ENCODE measurements around the gene AKAP13.
"Not testable (repeated sequence)": the region's sequence is repeated elsewhere in the genome, so short reads cannot be mapped to it uniquely, and the experiment has no call there.

Gene AKAP13

GRCh38 chr15:85584872-85585271, 204.5 kb downstream of the AKAP13 start:
- Mint-ChIP-seq H3K9me3 (no peaks in the 10 kb centered on the region), H3K36me3 (peaks cover 58% of the 10 kb centered on the region), H3K27ac (peak overlapping the region; percentile 98), H3K4me1 (peaks cover 65% of the 10 kb centered on the region), H3K4me3 (peak overlapping the region; percentile 57), H3K27me3 (no peaks in the 10 kb centered on the region)
- no peak for ATAC-seq

- peaks cover 52% of the 10 kb centered on the region for H3K4me1 Mint-ChIP-seq
- ATAC-seq, H3K9me3 Mint-ChIP-seq, H3K27me3 Mint-ChIP-seq: not testable (repeated sequence)
- H3K4me3 Mint-ChIP-seq: peak overlapping the region; percentile 73
- peaks cover 46% of the 10 kb centered on the region for H3K36me3 Mint-ChIP-seq
- H3K27ac Mint-ChIP-seq: peak overlapping the region; percentile 98
Measured at GRCh38 chr15:85586196-85586595, 205.8 kb downstream of the AKAP13 start.

GRCh38 chr15:85587707-85588411, 207.5 kb downstream of the AKAP13 start:
- Mint-ChIP-seq H3K27me3 (no peaks in the 10 kb centered on the region), H3K4me1 (peaks cover 39% of the 10 kb centered on the region), H3K36me3 (peaks cover 31% of the 10 kb centered on the region), H3K4me3 (no peak overlapping the region), H3K9me3 (no peaks in the 10 kb centered on the region), H3K27ac (no peak overlapping the region)
- ATAC-seq: no peak

GRCh38 chr15:85588677-85589076, 208.3 kb downstream of the AKAP13 start:
- H3K4me3 Mint-ChIP-seq: no peak overlapping the region
- peaks cover 23% of the 10 kb centered on the region for H3K36me3 Mint-ChIP-seq
- H3K9me3 Mint-ChIP-seq: no peaks in the 10 kb centered on the region
- ATAC-seq: no peak
- H3K27me3 Mint-ChIP-seq: no peaks in the 10 kb centered on the region
- H3K27ac Mint-ChIP-seq: no peak overlapping the region
- peaks cover 31% of the 10 kb centered on the region for H3K4me1 Mint-ChIP-seq

- ATAC-seq: no peak
- Mint-ChIP-seq H3K4me1 (peaks cover 19% of the 10 kb centered on the region), H3K27ac (no peak overlapping the region), H3K9me3 (no peaks in the 10 kb centered on the region), H3K36me3 (peaks cover 23% of the 10 kb centered on the region), H3K27me3 (no peaks in the 10 kb centered on the region), H3K4me3 (no peak overlapping the region)
Measured at GRCh38 chr15:85589851-85590250, 209.4 kb downstream of the AKAP13 start.

- Mint-ChIP-seq H3K36me3 (peaks cover 29% of the 10 kb centered on the region), H3K27ac (no peak overlapping the region), H3K4me1 (peaks cover 17% of the 10 kb centered on the region), H3K27me3 (no peaks in the 10 kb centered on the region), H3K9me3 (no peaks in the 10 kb centered on the region), H3K4me3 (no peak overlapping the region)
- no peak for ATAC-seq
Measured at GRCh38 chr15:85591622-85592021, 211.2 kb downstream of the AKAP13 start.

DNA sequence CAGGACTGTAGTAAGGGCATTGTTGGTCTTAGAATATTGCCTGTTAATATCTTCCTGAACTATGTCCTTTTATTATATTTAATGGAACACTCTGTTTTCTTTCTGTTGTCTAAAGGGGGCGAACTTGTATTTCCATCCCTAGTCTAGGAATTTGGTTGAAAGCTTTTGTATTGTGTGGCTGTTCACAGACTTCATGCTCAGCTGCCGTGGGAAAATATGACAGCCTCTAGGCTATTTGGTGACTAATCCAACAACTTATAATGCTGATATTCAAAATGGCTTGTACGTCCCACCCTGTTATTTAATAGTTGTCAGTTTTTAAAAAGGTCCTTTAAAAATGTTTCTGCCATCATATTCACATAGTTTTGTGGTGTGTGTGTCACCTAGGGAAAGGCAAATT, 211.7 kb downstream of the AKAP13 start:
- Mint-ChIP-seq H3K27ac (no peak overlapping the region), H3K4me1 (peaks cover 21% of the 10 kb centered on the region), H3K9me3 (no peaks in the 10 kb centered on the region), H3K36me3 (peaks cover 30% of the 10 kb centered on the region), H3K4me3 (no peak overlapping the region), H3K27me3 (no peaks in the 10 kb centered on the region)
- ATAC-seq: no peak

DNA sequence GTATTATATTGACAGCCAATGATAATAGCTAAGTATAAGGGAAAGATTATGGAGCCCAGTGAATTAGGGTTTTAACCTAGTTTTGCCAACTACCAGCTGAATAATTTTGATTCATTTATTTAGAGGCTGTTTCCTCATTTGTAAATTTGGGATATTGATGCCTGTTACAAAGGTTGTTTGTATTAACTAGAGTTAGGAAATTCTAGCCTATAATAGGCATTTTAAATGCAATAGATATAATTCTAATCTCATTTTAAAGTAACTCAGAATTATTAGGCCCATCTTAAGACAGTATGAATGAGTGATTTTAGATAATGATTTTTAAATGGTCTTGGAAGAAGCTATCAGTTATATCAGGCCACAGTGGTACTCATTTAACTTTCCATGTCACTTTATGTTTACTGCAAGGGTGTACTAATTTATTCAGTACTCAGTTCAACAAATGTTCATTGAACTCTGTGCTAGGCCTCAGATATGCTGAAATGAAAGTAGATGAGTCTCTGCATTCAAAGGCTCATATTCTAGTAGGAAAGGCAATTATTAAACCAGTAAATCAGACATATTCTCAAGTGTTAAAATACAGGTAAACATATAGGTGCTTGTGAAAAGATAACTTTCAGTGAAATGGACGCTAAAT, 213.5 kb downstream of the AKAP13 start:
- no peak overlapping the region for H3K27ac Mint-ChIP-seq
- peaks cover 27% of the 10 kb centered on the region for H3K36me3 Mint-ChIP-seq
- H3K4me1 Mint-ChIP-seq: peaks cover 27% of the 10 kb centered on the region
- no peak overlapping the region for H3K4me3 Mint-ChIP-seq
- H3K27me3 Mint-ChIP-seq: no peaks in the 10 kb centered on the region
- ATAC-seq: no peak
- H3K9me3 Mint-ChIP-seq: no peaks in the 10 kb centered on the region

GRCh38 chr15:85595804-85596536, 215.6 kb downstream of the AKAP13 start:
- Mint-ChIP-seq H3K27ac (no peak overlapping the region), H3K4me3 (no peak overlapping the region)

GRCh38 chr15:85597155-85597815, 216.9 kb downstream of the AKAP13 start:
- peak overlapping the region; percentile 32 for H3K27ac Mint-ChIP-seq
- peaks cover 23% of the 10 kb centered on the region for H3K4me1 Mint-ChIP-seq
- peaks cover 23% of the 10 kb centered on the region for H3K36me3 Mint-ChIP-seq
- ATAC-seq: no peak
- H3K27me3 Mint-ChIP-seq: no peaks in the 10 kb centered on the region
- H3K4me3 Mint-ChIP-seq: no peak overlapping the region
- H3K9me3 Mint-ChIP-seq: no peaks in the 10 kb centered on the region

More at GRCh38 chr15:85595804-85596536, 215.6 kb downstream of the AKAP13 start:
- H3K36me3 Mint-ChIP-seq: peaks cover 23% of the 10 kb centered on the region
- H3K4me1 Mint-ChIP-seq: peaks cover 27% of the 10 kb centered on the region
- no peak for ATAC-seq
- H3K9me3 Mint-ChIP-seq: no peaks in the 10 kb centered on the region
- H3K27me3 Mint-ChIP-seq: no peaks in the 10 kb centered on the region

DNA sequence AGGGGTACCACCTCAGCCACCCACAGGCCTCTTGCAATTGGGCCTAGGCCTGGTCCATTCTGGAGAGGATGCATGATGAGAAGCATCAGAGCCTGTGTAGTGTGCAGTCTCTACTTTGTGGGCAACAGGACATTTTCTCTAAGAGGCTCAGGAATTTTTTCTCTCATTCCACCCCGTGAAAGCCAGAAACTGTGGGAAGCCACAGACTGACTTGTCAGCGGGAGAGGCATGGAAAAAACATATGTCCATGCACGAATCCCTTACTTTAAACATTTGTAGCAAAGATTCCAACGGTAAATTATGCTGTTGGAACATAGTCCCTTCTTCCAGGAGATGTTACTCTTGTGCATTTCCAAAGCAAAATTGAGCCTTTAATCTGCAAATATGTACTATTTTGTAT, 217.8 kb downstream of the AKAP13 start:
- H3K27me3 Mint-ChIP-seq: no peaks in the 10 kb centered on the region
- no peaks in the 10 kb centered on the region for H3K9me3 Mint-ChIP-seq
- H3K4me3 Mint-ChIP-seq: no peak overlapping the region
- ATAC-seq: no peak
- peaks cover 23% of the 10 kb centered on the region for H3K4me1 Mint-ChIP-seq
- peaks cover 23% of the 10 kb centered on the region for H3K36me3 Mint-ChIP-seq
- no peak overlapping the region for H3K27ac Mint-ChIP-seq

DNA sequence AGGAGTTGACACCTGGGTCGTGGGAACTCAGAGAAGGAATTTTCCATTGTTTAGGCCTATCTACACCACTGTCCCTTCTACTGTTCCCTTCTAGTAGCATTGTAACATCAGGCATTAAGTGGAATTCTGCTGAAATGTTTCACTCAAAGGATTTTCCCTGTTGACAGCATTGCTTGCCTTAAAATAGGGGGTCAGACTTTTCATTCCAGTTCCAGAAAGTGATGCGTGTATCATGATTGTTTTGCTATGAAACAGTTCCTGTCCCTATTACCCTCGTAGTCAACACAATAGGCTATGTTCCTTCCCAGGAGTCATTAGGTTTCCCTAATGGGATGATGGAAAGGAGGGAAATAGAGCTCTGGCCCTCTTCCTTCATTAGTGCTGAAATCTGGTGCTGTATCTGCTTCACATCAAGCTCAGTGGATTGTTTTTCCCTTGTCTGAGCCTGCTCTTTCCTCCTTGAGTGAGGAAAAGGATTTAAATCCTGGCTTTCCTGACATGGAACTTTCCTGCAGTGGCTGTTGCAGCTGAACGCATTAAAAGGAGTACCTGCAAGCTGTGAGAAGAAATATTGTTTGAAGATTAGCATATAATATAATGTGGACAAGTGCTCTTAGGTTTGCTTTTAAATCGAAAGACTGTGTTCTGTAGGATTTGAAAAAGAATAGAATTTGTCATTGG, 218.5 kb downstream of the AKAP13 start:
- Mint-ChIP-seq H3K27me3 (no peaks in the 10 kb centered on the region), H3K27ac (no peak overlapping the region), H3K4me3 (no peak overlapping the region), H3K4me1 (peaks cover 28% of the 10 kb centered on the region), H3K36me3 (peaks cover 29% of the 10 kb centered on the region), H3K9me3 (no peaks in the 10 kb centered on the region)
- no peak for ATAC-seq

DNA sequence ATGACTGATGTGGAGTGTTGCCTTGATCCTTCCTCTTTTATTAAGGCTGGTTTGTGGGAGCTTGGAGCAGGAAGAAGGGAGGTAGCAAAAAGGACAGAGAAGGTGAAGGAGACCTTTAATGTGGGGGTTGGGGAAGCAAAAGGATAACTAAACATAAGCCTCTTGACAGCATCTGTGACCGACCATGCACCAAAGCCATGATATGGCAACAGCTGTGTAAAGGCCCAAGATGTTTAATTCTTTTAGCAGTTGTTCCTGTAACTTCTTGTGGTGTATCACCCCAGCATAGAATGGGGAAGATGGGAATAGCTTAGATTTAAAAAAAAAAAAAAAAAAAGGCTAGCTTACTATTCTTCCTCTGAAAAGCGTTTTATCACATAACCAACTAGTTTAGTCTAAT, 219.6 kb downstream of the AKAP13 start:
- no peak overlapping the region for H3K4me3 Mint-ChIP-seq
- H3K4me1 Mint-ChIP-seq: peaks cover 32% of the 10 kb centered on the region
- H3K27me3 Mint-ChIP-seq: no peaks in the 10 kb centered on the region
- H3K9me3 Mint-ChIP-seq: no peaks in the 10 kb centered on the region
- peaks cover 37% of the 10 kb centered on the region for H3K36me3 Mint-ChIP-seq
- H3K27ac Mint-ChIP-seq: no peak overlapping the region
- ATAC-seq: no peak

GRCh38 chr15:85603160-85603559, 222.8 kb downstream of the AKAP13 start:
- Mint-ChIP-seq H3K9me3 (no peaks in the 10 kb centered on the region), H3K27ac (no peak overlapping the region)
- ATAC-seq: no peak

GRCh38 chr15:85603703-85604102, 223.3 kb downstream of the AKAP13 start:
- H3K4me3 Mint-ChIP-seq: no peak overlapping the region
- H3K27ac Mint-ChIP-seq: peak overlapping the region; percentile 1
- no peaks in the 10 kb centered on the region for H3K9me3 Mint-ChIP-seq
- H3K4me1 Mint-ChIP-seq: peaks cover 29% of the 10 kb centered on the region
- ATAC-seq: no peak
- H3K36me3 Mint-ChIP-seq: peaks cover 16% of the 10 kb centered on the region
- no peaks in the 10 kb centered on the region for H3K27me3 Mint-ChIP-seq

More at GRCh38 chr15:85603160-85603559, 222.8 kb downstream of the AKAP13 start:
- Mint-ChIP-seq H3K36me3 (peaks cover 17% of the 10 kb centered on the region), H3K4me1 (peaks cover 29% of the 10 kb centered on the region), H3K4me3 (no peak overlapping the region), H3K27me3 (no peaks in the 10 kb centered on the region)

Data from stimulated activated memory B cell treated with anti-CD40 and anti-IgM and Interleukin-4, amounts not matched to agents 10 μg/mL and 1 μg/mL and 100 μg/mL, for 72 hours (primary cell).